HG02588 (cell line): Measurements from ENCODE around the gene KCTD13.
"Not testable (repeated sequence)": the region's sequence is repeated elsewhere in the genome, so short reads cannot be mapped to it uniquely, and the experiment has no call there.

Source experiments
- ATAC-seq: cut with Tn5 transposase; IDR thresholded peaks from one replicate; pipeline ENCODE4 v1.9.1; 2021; ENCODE audit warnings: mild to moderate bottlenecking, moderate library complexity; ENCODE audit not compliant: unreplicated experiment

KCTD13 gene

GRCh38 chr16:29908719-29909220 is 17.3 kb downstream of the KCTD13 start:
- no peak for ATAC-seq

- no peak for ATAC-seq
Observed at GRCh38 chr16:29907973-29908372, 18.1 kb downstream of the KCTD13 start.

DNA sequence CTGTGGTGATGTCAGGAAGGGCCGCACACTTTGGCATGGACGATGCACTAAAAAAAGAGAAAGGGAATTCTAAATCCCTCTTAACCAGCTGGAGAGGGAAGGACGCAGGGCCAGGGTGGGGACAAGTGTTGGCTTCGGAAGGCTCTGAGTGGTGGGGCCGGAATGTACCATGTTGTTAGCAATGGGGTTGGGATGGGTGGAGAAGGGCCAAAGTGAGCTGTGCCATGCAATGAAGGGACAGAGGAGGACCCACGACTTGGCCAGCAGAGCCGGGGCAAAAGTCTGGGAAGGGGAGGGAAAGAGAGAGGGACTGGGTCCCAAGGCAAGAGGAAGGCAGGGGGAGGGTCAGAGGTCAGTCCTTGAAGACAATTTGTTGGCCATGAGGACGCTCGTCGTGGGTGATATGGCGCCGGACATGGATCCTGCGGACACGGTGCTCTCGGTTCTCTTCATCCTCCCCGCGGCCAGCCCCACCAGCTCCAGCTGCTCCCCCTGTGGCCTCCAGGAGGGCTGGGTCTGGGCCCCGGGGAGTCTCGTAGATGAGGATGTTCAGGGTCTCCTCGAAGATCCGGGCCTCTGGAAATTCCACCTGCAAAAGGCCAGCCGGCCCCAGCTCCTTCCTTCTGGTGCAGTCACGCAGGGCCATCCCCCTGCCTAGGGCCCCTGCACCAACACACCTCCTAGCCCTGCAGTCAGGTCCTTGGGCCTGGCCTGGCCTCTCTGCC is 19.3 kb downstream of the KCTD13 start:
- no peak for ATAC-seq

DNA sequence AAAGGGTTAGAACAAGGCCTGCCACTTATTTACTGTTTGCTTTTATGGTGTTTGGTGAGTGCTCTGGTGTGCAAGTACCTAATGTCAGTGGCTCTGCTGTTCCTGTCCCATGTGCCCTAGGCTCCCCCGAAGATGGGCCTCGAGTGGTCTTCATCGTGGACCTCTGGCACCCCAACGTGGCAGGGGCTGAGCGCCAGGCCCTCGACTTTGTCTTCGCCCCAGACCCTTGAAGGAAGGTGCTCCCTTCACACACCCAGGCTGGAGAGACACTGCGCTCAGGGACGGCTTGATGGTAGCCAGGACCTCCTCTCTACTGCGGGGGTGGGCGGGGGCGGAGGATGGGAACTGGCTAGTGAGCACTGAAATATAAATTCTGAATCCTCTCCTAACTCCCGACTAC is 20.4 kb downstream of the KCTD13 start:
- ATAC-seq, result no peak

DNA sequence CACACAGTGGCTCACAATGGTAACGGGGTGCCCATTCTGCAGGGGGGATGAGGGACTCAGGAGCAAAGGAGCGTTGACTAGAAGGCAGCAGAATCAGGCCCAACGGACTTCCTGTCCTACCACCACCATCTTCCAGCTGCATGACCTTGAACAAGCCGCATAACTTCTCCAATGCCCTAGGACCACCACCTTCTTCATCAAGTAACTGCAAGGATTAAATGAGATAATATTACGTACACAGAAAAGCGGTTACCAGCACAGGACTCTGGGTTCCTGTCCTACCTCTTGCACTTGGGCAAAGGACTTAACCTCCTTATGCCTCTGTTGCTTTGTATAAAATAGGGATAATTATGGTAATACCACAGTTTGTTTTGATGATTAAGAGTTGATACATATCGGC is 21.1 kb downstream of the KCTD13 start:
- ATAC-seq, result no peak

GRCh38 chr16:29903590-29903989 is 22.4 kb downstream of the KCTD13 start:
- no peak for ATAC-seq

GRCh38 chr16:29901607-29901945 is 24.4 kb downstream of the KCTD13 start:
- no peak for ATAC-seq

GRCh38 chr16:29900888-29901606 is 25.0 kb downstream of the KCTD13 start:
- no peak for ATAC-seq

DNA sequence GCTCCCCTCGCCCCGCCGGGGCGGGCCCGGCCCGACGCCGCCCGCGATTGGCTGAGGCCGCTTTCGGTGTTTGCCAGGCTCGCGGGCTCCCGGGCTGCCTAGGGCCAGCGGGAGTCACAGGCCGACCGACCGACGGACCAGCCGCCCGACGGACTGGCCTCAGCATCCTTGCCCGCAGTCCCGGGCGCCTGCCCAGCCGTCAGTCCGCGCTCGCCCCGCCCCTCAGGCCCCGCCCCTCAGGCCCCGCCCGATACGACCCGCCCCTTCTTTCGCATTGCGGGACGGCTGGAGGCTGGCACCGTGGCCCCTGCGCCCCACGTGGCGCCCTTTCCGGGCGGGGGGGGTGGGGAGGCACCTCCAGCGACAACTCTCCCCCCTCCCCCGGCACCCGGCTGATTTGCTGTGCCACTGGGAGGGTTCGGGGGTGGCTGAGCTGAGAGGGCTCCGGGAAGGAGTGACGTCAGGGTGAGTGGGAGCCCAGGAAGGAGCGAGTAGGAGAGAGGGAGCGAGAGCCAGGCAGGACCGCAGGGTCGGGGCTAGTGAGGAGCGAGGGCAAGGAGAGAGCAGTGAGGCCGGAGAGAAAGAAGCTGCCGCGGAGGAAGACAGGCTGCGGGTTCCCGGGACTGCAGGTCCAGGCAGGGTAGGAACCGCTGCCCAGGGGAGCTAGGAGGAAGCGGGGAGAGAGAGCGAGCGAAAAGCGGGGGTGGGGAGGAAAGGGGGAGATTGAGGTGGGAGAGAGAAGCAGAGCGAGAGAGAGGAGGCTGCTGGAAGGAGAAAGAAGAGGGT is 25.7 kb downstream of the KCTD13 start, which contains the start of gene ASPHD1:
ASPHD1 (plus strand) TSS at position 387 of the 786 bp plus-strand sequence. CDS start 484 bp downstream, outside the sequence.
- ATAC-seq, result peak; percentile 65

GRCh38 chr16:29899516-29900101 is 26.4 kb downstream of the KCTD13 start, which contains the start of gene SEZ6L2:
SEZ6L2 (minus strand) TSS chr16:29899550; CDS start chr16:29899019, 531 bp downstream.
- ATAC-seq, result no peak

DNA sequence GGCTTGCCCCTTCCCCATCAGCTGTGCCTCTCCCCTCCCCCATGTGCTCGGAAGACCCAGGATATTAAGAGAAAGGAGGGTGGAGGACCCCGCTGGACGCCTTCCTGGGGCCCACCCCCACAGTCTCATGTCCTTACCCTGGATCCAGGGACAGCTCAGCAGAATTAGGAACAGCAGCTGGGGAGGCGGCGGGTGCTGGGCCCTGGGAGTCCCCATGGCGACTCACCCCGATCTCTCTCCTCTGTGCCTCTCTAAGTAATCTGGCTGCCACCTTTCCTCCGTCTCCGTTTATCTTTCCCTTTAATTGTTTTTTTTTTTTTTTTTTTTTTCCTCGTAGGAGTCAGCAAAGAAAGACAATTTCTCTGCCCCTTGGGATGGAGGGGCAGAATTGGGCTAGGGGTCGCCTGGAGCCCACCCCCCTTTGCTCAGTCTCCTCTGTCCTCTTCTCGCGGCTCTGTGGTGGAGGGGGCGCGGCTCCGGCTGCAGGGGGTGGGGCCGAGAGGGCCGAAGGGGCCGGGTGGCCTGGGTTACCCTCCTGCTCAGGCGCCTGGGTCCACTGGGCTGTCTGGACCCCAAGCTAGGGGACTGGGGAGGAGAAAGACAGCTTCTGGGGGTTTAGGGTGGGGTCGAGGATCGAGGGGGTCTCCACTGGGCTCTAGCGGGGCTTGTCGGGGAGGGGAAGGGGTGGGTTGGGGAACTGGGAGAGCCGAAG is 27.1 kb downstream of the KCTD13 start:
- ATAC-seq, result no peak

DNA sequence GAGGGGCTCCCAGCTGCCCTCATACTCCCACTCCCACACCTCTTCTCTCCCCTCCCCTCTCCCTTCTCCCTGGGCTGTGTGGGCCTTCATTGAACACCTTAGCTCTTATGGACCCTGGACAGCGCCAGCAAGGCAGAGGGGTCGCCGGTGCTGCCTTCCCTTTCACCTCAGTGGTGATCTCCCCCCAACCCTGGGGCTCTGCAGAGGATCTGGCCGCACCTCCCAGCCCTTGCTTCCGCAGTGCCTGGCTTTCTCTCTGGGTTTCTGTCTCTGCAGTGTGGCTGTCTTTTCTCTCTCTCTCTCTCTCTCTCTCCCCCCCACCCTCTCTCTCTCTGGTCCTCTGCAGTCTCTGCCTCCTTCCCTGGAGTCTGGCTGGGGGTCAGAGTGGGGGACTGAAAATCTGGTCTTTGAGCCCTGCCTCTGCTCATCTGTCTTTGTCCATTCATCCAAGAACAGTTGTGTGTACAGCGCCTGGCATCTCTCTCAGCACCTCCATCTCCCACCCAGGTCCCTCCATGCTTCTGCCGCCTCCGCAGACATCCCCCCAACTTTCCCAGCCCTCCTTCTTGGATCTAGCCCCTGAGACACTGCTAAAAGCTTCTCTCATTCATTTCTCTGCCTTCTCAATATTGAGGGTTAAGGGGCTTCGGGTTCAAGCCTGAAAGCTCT is 27.8 kb downstream of the KCTD13 start:
- ATAC-seq, result no peak

GRCh38 chr16:29897333-29897732 is 28.7 kb downstream of the KCTD13 start:
- ATAC-seq, result no peak

DNA sequence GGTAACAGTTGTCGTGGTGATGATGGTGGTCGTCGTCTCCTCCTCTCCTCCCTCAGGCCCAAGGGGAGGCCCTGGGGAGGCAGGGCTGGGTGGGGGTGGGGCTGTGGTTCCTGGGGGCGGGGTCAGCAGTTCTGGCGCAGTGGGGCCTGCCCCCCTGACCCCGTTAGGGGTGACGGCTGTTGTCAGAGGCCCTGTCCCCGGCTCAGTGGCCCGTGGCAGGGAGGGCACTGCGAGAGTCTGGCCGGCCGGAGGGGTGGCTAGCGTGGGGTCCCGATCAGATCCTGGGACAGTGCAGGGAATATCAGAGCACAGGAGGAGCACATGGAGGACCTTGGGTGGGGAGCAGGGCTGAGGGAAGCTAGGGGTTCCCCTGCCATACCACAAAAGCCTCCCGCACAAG is 29.2 kb downstream of the KCTD13 start:
- ATAC-seq, result no peak

DNA sequence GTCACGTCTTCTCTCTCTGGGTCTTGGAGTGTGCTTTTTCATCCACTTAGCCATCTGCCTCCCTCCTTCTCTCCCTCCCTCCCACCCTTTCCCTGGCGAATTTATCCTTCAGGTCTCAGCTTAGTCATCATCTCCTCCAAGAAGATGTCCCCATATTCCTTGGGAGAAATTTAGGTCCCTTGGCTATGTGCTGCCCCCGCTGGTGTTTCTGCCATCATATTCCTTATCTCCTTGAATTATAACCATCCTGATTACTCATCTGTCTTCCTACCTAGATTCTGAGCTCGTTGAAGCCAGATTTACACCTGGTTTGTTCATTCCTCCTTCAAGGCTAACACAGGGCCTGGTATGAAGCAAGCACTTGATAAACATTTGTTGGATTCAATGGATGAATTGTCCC is 31.7 kb downstream of the KCTD13 start:
- ATAC-seq, result no peak

DNA sequence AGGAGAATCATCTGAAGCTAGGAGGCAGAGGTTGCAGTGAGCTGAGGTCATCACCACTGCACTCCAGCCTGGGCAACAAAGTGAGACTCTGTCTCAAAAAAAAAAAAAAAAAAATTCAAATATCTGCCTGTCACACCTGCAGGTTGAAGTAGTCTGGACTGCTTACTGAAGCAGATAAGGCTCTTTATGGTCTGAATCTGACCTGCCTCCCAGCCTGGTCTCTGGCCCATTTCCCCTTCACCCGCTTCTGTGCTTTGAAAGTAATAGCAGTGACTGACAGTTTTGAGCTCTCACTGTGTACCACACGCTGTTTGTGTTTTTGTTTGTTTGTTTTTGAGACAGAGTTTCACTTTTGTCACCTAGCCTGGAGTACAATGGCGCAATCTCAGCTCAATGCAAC is 32.5 kb downstream of the KCTD13 start:
- ATAC-seq, result no peak

DNA sequence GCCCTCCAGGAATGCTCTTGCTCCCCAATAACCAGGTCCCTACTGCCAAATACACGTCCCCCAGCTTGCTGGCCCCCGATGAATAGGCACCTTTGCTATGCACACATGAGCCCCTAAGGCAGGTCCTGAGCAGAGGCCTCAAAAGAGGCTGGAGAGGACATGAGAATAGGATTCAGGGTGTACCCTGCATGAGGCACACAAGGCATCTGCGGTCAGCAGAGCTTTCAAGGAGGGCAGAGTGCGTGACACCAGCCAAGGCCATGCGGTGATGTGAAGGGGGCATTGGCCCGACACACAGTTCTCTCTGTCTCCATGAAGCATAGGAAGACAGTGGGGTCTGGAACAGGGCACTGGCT is 33.6 kb downstream of the KCTD13 start:
- no peak for ATAC-seq

- ATAC-seq, result no peak
Observed at GRCh38 chr16:29891525-29892457, 34.2 kb downstream of the KCTD13 start.

DNA sequence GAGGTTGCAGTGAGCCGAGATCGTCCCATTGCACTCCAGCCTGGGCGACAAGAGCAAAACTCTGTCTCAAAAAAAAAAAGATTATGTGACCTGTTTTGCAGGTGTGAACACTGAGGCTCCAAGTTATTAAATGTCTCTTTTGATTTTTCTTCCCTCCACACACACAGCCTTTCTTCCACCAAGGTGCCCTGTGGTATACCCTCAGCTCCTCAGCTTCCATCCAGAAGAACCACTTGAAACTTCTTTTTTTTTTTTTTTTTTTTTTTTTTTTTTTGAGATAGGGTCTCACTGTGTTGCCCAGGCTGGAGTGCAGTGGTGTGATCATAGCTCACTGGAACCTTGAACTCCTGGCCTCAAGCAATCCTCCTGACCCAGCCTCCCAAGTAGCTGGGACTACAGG is 36.7 kb downstream of the KCTD13 start:
- ATAC-seq, result not testable (repeated sequence)
